Activated CD8-positive, alpha-beta T cell treated with anti-CD3 and anti-CD28 coated beads for 36 hours (primary cell): ENCODE measurements around the gene GPANK1. TPM values are rescaled to one million over a fixed set of nuclear protein-coding genes. Genes with fewer than 3 reads are reported as not detected.
A peak's percentile ranks its signal among the peaks of the same experiment; 100 is the strongest.

Experiments used
- ATAC-seq: fragments of 200-7000 bp; cut with Tn5 transposase; one replicate; pipeline ENCODE4 v1.10.0; 2021; ENCODE audit warnings: mild to moderate bottlenecking, moderate library complexity
- CTCF ChIA-PET: fragments of 350-600 bp; sonication (Branson Sonifier 250); formaldehyde crosslinking; loops from one replicate; lab custom pipeline; 2021; ENCODE audit warnings: antibody characterized with exemption; lab: Charles Lee
- POLR2A ChIA-PET: fragments of 350-600 bp; sonication (Branson Sonifier 250); formaldehyde crosslinking; loops from one replicate; lab custom pipeline; 2021; ENCODE audit warnings: antibody characterized with exemption; lab: Charles Lee
- DNase-seq: peaks from one replicate; pipeline ENCODE4 v3.0.0-alpha.2; 2020
- H3K27ac Mint-ChIP-seq: one replicate; pipeline ENCODE4 v1.8.0; 2021; ENCODE audit warnings: mild to moderate bottlenecking, mixed read lengths
- H3K27me3 Mint-ChIP-seq: one replicate; pipeline ENCODE4 v1.8.0; 2021; ENCODE audit warnings: mixed read lengths
- H3K36me3 Mint-ChIP-seq: one replicate; pipeline ENCODE4 v1.8.0; 2021; ENCODE audit warnings: low read depth, mixed read lengths
- H3K4me1 Mint-ChIP-seq: one replicate; pipeline ENCODE4 v1.8.0; 2021; ENCODE audit warnings: low read depth, mixed read lengths
- H3K4me3 Mint-ChIP-seq: one replicate; pipeline ENCODE4 v1.8.0; 2021; ENCODE audit warnings: mild to moderate bottlenecking, moderate library complexity, mixed read lengths
- H3K9me3 Mint-ChIP-seq: one replicate; pipeline ENCODE4 v1.8.0; 2021; ENCODE audit warnings: mixed read lengths
- CTCF ChIP-seq: fragments of 200-600 bp; IDR thresholded peaks from one replicate; pipeline ENCODE4 v1.8.0; 2022; ENCODE audit warnings: antibody characterized with exemption, mild to moderate bottlenecking
- intact Hi-C: fragments of 100-400 bp; cut with micrococcal nuclease; formaldehyde crosslinking; loops from one replicate; pipeline ENCODE4 v1.10.0; 2022
- total RNA-seq, 2 experiments: library from RNA; stranded (reverse); gene quantifications; one replicate each; pipeline ENCODE4 v1.2.3, GENCODE V29; 2021

Gene GPANK1
- total RNA-seq, 2 experiments from 2014 or later, result 29.4 to 30.9 TPM

DNA sequence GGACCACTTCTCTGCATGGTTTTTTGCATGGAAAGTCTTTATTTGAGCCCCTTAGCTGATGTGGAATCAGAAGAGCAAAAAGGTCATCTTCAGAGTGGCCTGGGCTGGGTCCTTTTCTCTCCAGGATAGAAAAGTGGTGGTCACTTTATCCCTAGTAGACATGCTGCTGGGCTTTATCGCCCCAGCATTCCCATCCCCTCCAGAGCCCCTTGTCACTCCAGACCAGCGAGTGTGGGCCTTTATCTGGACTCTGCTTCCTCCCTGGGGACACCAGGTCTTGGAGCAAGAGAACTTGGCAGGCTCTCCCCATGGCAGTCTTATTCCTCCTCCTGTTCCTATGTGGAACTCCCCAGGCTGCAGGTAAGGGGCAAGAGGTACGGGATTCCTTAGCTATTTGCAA lies 41.8 kb upstream of the GPANK1 start, which contains the start of gene LY6G6F:
TSS of gene LY6G6F (plus strand) at position 268 of the 400 bp plus-strand sequence. CDS start at position 309, 41 bp downstream.
- ChIA-PET CTCF (interaction anchor here (1.1 to 1.3 kb wide), 2 partner anchors 17 to 89 kb away, joined by 3 to 4 read pairs; partner anchors contain the start of gene VARS1), POLR2A (interaction anchor here (0.6 to 1.0 kb wide), 2 partner anchors 39 to 58 kb away, joined by 3 read pairs; no protein-coding TSS in a partner anchor)
- no peaks in the 10 kb centered on the region for H3K9me3 Mint-ChIP-seq
- no peak for DNase-seq
- ATAC-seq, result no peak
- no peaks in the 10 kb centered on the region for H3K27me3 Mint-ChIP-seq
- peaks cover 12% of the 10 kb centered on the region for H3K4me1 Mint-ChIP-seq
- intact Hi-C loops, result no loop called here
- no peak within 1 kb of the TSS for H3K27ac Mint-ChIP-seq
- no peak within 1 kb of the TSS for H3K4me3 Mint-ChIP-seq
- no peaks in the 10 kb centered on the region for H3K36me3 Mint-ChIP-seq
- no peak for TF ChIP-seq CTCF

DNA sequence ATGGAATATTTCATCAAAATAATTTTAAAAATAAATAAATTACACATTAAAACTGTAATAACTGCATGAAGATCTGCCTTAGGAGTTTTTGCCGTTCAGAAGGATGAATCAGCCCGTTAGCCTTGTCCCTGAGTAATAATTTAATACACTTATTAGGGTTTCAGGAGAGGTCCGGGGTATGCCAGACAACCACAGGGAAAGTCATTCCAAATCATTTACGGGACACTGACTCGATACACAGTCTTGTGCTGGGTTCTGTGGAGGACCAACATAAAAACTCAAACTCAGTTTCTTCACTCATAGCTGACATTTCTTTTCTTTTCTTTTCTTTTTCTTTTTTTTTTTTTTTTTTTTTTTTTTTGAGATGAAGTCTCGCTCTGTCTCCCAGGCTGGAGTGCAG lies 41.1 kb upstream of the GPANK1 start:
- TF ChIP-seq CTCF, result no peak
- Mint-ChIP-seq H3K27me3 (no peaks in the 10 kb centered on the region), H3K4me3 (no peak overlapping the region), H3K27ac (no peak overlapping the region), H3K36me3 (peaks cover 3% of the 10 kb centered on the region), H3K9me3 (no peaks in the 10 kb centered on the region), H3K4me1 (peaks cover 16% of the 10 kb centered on the region)
- no peak for ATAC-seq
- ChIA-PET CTCF (interaction anchor here (1.1 to 1.3 kb wide), 2 partner anchors 16 to 90 kb away, joined by 3 to 4 read pairs; partner anchors contain the start of gene VARS1), POLR2A (no interaction called here)
- intact Hi-C loops, result no loop called here
- no peak for DNase-seq

DNA sequence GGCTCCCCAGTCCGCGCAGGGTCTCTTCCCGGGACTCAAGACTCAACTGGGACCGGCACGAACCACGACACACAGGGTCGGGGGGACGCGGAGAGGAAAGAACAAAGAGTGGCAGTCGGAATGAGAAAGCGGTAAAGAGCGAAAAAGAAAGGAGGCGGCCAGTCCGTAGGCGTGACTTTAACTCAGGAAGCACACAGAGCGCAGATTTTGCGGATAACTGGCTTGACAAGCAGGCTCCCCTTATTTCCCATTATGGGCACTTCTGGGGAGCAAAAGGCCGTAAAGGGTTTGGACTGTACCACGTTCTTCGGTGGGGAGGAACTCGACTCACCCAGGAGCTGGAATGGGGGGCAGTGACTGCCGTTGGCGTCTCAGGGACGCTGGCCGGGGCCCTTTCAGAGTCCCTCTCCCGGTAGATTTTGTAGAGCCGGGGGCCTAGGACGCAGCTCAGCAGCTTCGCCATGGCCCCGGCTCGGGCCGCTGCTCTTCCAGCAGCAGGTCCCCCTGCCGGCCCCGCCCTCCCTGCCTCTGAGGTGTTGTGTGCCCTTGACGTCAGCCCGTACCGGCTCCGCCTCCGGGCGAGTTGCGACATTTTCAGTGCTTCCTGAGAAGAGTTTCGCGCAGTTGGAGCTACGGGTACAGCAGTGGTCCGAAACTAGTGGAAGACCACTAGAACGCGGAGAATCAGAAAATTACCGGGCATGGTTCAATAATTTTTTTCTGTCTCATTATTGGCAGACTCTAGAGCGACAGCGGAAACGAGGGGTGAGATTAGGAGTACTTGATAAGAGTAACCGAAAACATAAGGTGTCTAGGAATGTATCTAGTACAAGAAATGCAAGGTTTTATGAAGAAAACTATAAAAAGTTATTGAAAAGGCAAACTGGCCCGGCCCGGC lies 38.3 kb upstream of the GPANK1 start, which contains the start of gene ABHD16A:
TSS of gene ABHD16A (minus strand) at position 506 of the 898 bp plus-strand sequence. CDS start at position 463, 43 bp downstream.
- DNase-seq (peak; percentile 99), ATAC-seq (peak; percentile 95)
- Mint-ChIP-seq H3K4me3 (peak within 1 kb of the TSS; percentile 95), H3K9me3 (no peaks in the 10 kb centered on the region), H3K36me3 (peaks cover 3% of the 10 kb centered on the region), H3K4me1 (peaks cover 21% of the 10 kb centered on the region), H3K27ac (peak within 1 kb of the TSS; percentile 94), H3K27me3 (no peaks in the 10 kb centered on the region)
- intact Hi-C loops, result no loop called here
- POLR2A ChIA-PET, result interaction anchor here (0.7 to 3.4 kb wide), 16 partner anchors 10 to 163 kb away, joined by 3 to 13 read pairs (median 5); partner anchors contain the start of genes C6orf47, CSNK2B, GPANK1 and LY6G5C
- CTCF ChIA-PET, result interaction anchor here (0.7 to 1.6 kb wide), 7 partner anchors 9 to 127 kb away, joined by 3 to 6 read pairs (median 5); partner anchors contain the start of genes GPANK1, LSM2 and VARS1
- TF ChIP-seq CTCF, result no peak

GRCh38 chr6:31702405-31702818 lies 37.6 kb upstream of the GPANK1 start:
- no peaks in the 10 kb centered on the region for H3K27me3 Mint-ChIP-seq
- peak; percentile 12 for ATAC-seq
- intact Hi-C loops, result no loop called here
- peak overlapping the region; percentile 95 for H3K4me3 Mint-ChIP-seq
- H3K9me3 Mint-ChIP-seq, result no peaks in the 10 kb centered on the region
- no peak for TF ChIP-seq CTCF
- H3K27ac Mint-ChIP-seq, result peak overlapping the region; percentile 94
- H3K4me1 Mint-ChIP-seq, result peaks cover 27% of the 10 kb centered on the region
- CTCF ChIA-PET, result interaction anchor here (1.2 to 1.4 kb wide), 2 partner anchors 94 to 104 kb away, joined by 3 to 5 read pairs; partner anchors contain the start of gene VARS1
- H3K36me3 Mint-ChIP-seq, result peaks cover 7% of the 10 kb centered on the region
- POLR2A ChIA-PET, result interaction anchor here (0.8 to 3.4 kb wide), 12 partner anchors 10 to 133 kb away, joined by 3 to 13 read pairs (median 5); partner anchors contain the start of genes C6orf47, CSNK2B, GPANK1 and LY6G5C
- DNase-seq, result peak; percentile 49
